Measurements from ENCODE around the gene SLC2A6.

Gene SLC2A6

GRCh38 chr9:133493428-133493827 is 14.5 kb upstream of the SLC2A6 start:
- ChIA-PET POLR2A (no interaction called here), CTCF (no interaction called here)

GRCh38 chr9:133492061-133493021 is 13.4 kb upstream of the SLC2A6 start:
- DNase-seq (ENCODE audit: low read depth, low spot score): no peak
- CTCF ChIA-PET: interaction anchor here (0.6 kb wide), 1 partner anchor 250 kb away, joined by 3 read pairs; no protein-coding TSS in a partner anchor
- H3K4me3 ChIP-seq (ENCODE audit: low read depth, low read length): no peak overlapping the region
- TF ChIP-seq CTCF (IDR thresholded peaks at IDR 0.05; ENCODE audit: insufficient read depth, low read length, missing control alignments): no peak
- POLR2A ChIA-PET: no interaction called here

More at GRCh38 chr9:133493428-133493827, 14.5 kb upstream of the SLC2A6 start:
- TF ChIP-seq CTCF (IDR thresholded peaks at IDR 0.05; ENCODE audit: insufficient read depth, low read length, missing control alignments): no peak
- DNase-seq (ENCODE audit: low read depth, low spot score): no peak
- H3K4me3 ChIP-seq (ENCODE audit: low read depth, low read length): no peak overlapping the region

GRCh38 chr9:133491656-133491925 is 12.7 kb upstream of the SLC2A6 start:
- DNase-seq (ENCODE audit: low read depth, low spot score): no peak
- TF ChIP-seq CTCF (IDR thresholded peaks at IDR 0.05; ENCODE audit: insufficient read depth, low read length, missing control alignments): no peak
- CTCF ChIA-PET: interaction anchor here (0.6 to 10.0 kb wide), 2 partner anchors 251 to 304 kb away, joined by 3 to 112 read pairs; no protein-coding TSS in a partner anchor
- POLR2A ChIA-PET: no interaction called here
- no peak overlapping the region for H3K4me3 ChIP-seq (ENCODE audit: low read depth, low read length)

GRCh38 chr9:133490865-133491655 is 12.2 kb upstream of the SLC2A6 start:
- TF ChIP-seq CTCF (IDR thresholded peaks at IDR 0.05; ENCODE audit: insufficient read depth, low read length, missing control alignments): no peak
- ChIA-PET POLR2A (interaction anchor here (0.6 to 0.7 kb wide), 2 partner anchors 116 to 143 kb away, joined by 3 to 4 read pairs; partner anchors contain the start of genes MED22 and RPL7A), CTCF (interaction anchor here (2.1 to 10.0 kb wide), 2 partner anchors 8 to 303 kb away, joined by 9 to 112 read pairs; no protein-coding TSS in a partner anchor)
- DNase-seq (ENCODE audit: low read depth, low spot score): no peak
- H3K4me3 ChIP-seq (ENCODE audit: low read depth, low read length): no peak overlapping the region

- ChIA-PET CTCF (interaction anchor here (0.8 to 10.0 kb wide), 4 partner anchors 9 to 303 kb away, joined by 3 to 112 read pairs (median 7); no protein-coding TSS in a partner anchor), POLR2A (interaction anchor here (0.6 to 0.7 kb wide), 2 partner anchors 115 to 142 kb away, joined by 3 to 4 read pairs; partner anchors contain the start of genes MED22 and RPL7A)
- TF ChIP-seq CTCF (IDR thresholded peaks at IDR 0.05; ENCODE audit: insufficient read depth, low read length, missing control alignments): no peak
- DNase-seq (ENCODE audit: low read depth, low spot score): no peak
- no peak overlapping the region for H3K4me3 ChIP-seq (ENCODE audit: low read depth, low read length)
Measured at GRCh38 chr9:133490201-133490681, 11.3 kb upstream of the SLC2A6 start.
